ENCODE data around the gene FITM1.
A peak's percentile ranks its signal among the peaks of the same experiment; 100 is the strongest.

FITM1 gene

GRCh38 chr14:24160850-24161804 is 30.7 kb downstream of the FITM1 start, which contains the start of gene IRF9 (continued):
- TF ChIP-seq SP3 (tag by site-specific recombination; IDR thresholded peaks at IDR 0.05) (peak; percentile 85), ZBTB17 (tag by site-specific recombination; IDR thresholded peaks at IDR 0.05) (peak; percentile 92), ZNF16 (tag by site-specific recombination; IDR thresholded peaks at IDR 0.05; ENCODE audit: low read depth) (no peak), ZNF654 (tag by site-specific recombination; IDR thresholded peaks at IDR 0.05; ENCODE audit: low read depth) (peak; percentile 48), ZNF639 (tag by site-specific recombination; IDR thresholded peaks at IDR 0.05) (peak; percentile 79; the same call in 1 of the 2 replicates), TSHZ1 (tag by site-specific recombination; IDR thresholded peaks at IDR 0.05; ENCODE audit: borderline replicate concordance) (0 out of 2 replicates have a peak, but pooled peaks have one; percentile 12), ZBTB20 (tag by site-specific recombination; IDR thresholded peaks at IDR 0.05) (no peak), ZNF114 (tag by site-specific recombination; IDR thresholded peaks at IDR 0.05) (no peak), ZNF184 (tag by site-specific recombination; IDR thresholded peaks at IDR 0.05) (peak; percentile 86), KLF9 (tag by site-specific recombination; IDR thresholded peaks at IDR 0.05; ENCODE audit: low read depth) (peak; percentile 9; the same call in 1 of the 2 replicates), ZNF394 (tag by site-specific recombination; IDR thresholded peaks at IDR 0.05; ENCODE audit: borderline replicate concordance) (peak; percentile 81; the same call in 1 of the 2 replicates), ZNF830 (tag by site-specific recombination; IDR thresholded peaks at IDR 0.05; ENCODE audit: low read depth) (no peak), ZNF548 (tag by site-specific recombination; IDR thresholded peaks at IDR 0.05) (no peak), YY2 (tag by site-specific recombination; IDR thresholded peaks at IDR 0.05) (no peak), ZNF747 (tag by site-specific recombination; IDR thresholded peaks at IDR 0.05) (no peak)

- ChIA-PET CTCF (interaction anchor here (0.7 to 3.9 kb wide), 14 partner anchors 13 to 135 kb away, joined by 3 to 34 read pairs (median 8); partner anchors contain the start of genes IPO4, PSME2, RNF31 and TINF2), POLR2A (interaction anchor here (0.7 to 3.8 kb wide), 9 partner anchors 9 to 109 kb away, joined by 3 to 44 read pairs (median 9); partner anchors contain the start of genes CHMP4A, DCAF11, IPO4 and NRL)
- Histone ChIP-seq H3K27ac (ENCODE audit: extremely low read depth, low read depth, low read length) (no peak overlapping the region), H3K4me3 (ENCODE audit: low read depth, low read length) (no peak overlapping the region), H3K4me1 (ENCODE audit: control insufficient read depth, insufficient read depth, low read length) (peaks cover 5% of the 10 kb centered on the region), H3K9me3 (ENCODE audit: control insufficient read depth, insufficient read depth, low read depth, low read length) (no peaks in the 10 kb centered on the region), H3K36me3 (ENCODE audit: control insufficient read depth in 2 of 2, insufficient read depth in 1 of 2, low read length in 2 of 2) (peaks cover 11 to 73% of the 10 kb centered on the region in 2 experiments)
- TF ChIP-seq ZNF362 (tag by site-specific recombination; IDR thresholded peaks at IDR 0.05), result no peak
- TF ChIP-seq ZNF221 (tag by site-specific recombination; IDR thresholded peaks at IDR 0.05; ENCODE audit: borderline replicate concordance), result no peak
- TF ChIP-seq ZNF600 (tag by site-specific recombination; IDR thresholded peaks at IDR 0.05), result peak; percentile 40; the same call in 1 of the 2 replicates
- no peak for TF ChIP-seq ZNF513 (tag by site-specific recombination; IDR thresholded peaks at IDR 0.05)
- no peak for TF ChIP-seq ZNF561 (tag by site-specific recombination; IDR thresholded peaks at IDR 0.05; ENCODE audit: borderline replicate concordance)
- TF ChIP-seq KLF7 (tag by site-specific recombination; IDR thresholded peaks at IDR 0.05; ENCODE audit: borderline replicate concordance), result no peak
- no peak for TF ChIP-seq ZNF692 (tag by site-specific recombination; IDR thresholded peaks at IDR 0.05)
Observed at GRCh38 chr14:24162093-24162492, 31.6 kb downstream of the FITM1 start.

Data from HEK293 (cell line).